NT2/D1 (cell line): ENCODE results near the gene PPP2R5C.

Experiments
- DNase-seq: peaks from one replicate; pipeline ENCODE4 v3.0.0-alpha.2; 2011; ENCODE audit warnings: low read depth, low spot score
- H3K27me3 ChIP-seq: 2 replicates; pipeline ENCODE4 v1.6.0; 2011; ENCODE audit warnings: mild to moderate bottlenecking; ENCODE audit not compliant: insufficient read length, insufficient read depth
- H3K36me3 ChIP-seq: 2 replicates; pipeline ENCODE4 v1.6.1; 2011; ENCODE audit warnings: mild to moderate bottlenecking, low read length, mixed read lengths; ENCODE audit not compliant: insufficient read depth, insufficient read length
- H3K4me1 ChIP-seq: 2 replicates; pipeline ENCODE4 v1.5.1; 2011; ENCODE audit not compliant: insufficient read depth, insufficient read length
- H3K4me3 ChIP-seq: 2 replicates; pipeline ENCODE4 v1.5.1; 2011; ENCODE audit warnings: low read depth; ENCODE audit not compliant: insufficient read length
- H3K9ac ChIP-seq: 2 replicates; pipeline ENCODE4 v1.6.0; 2011; ENCODE audit warnings: low read depth; ENCODE audit not compliant: insufficient read length
- H3K9me3 ChIP-seq: 2 replicates; pipeline ENCODE4 v1.5.1; 2011; ENCODE audit warnings: mild to moderate bottlenecking, low read length; ENCODE audit not compliant: insufficient read depth
- SUZ12 ChIP-seq: IDR thresholded peaks from 2 replicates; pipeline ENCODE4 v1.6.1; 2011; ENCODE audit not compliant: insufficient read length, insufficient read depth; ENCODE audit errors: extremely low read depth
- YY1 ChIP-seq: IDR thresholded peaks from 2 replicates; pipeline ENCODE4 v1.6.1; 2011; ENCODE audit not compliant: insufficient read length, insufficient read depth
- ZNF274 ChIP-seq: IDR thresholded peaks from 2 replicates; pipeline ENCODE4 v1.6.1; 2011; ENCODE audit warnings: mild to moderate bottlenecking, low read depth, low read length

Gene PPP2R5C

DNA sequence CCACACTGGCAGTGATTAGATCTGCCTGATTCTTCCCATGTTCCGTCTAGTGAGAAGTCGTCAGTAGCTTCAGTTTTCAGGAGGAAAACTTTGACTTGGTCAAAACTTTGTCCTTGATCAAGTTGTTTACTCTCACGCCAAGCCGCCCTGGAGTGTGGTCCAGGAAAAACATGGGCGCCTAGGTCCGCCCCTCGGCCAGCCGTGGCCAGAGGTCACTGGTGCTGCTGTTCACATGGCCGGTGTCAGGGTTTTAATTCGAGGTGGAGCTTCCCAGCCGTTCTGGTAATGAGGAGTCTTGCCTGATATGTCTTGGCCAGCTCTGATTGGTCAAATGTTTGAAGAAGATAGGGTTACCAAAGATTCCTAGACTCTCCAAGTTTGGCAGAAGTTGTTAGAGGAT lies 71.5 kb downstream of the PPP2R5C start:
- Histone ChIP-seq H3K4me3 (no peak overlapping the region), H3K27me3 (no peaks in the 10 kb centered on the region), H3K9ac (no peak overlapping the region), H3K4me1 (no peaks in the 10 kb centered on the region), H3K9me3 (no peaks in the 10 kb centered on the region), H3K36me3 (peaks cover 22% of the 10 kb centered on the region)
- DNase-seq, result no peak
- TF ChIP-seq YY1, result no peak
- TF ChIP-seq SUZ12, result no peak
- TF ChIP-seq ZNF274, result no peak

DNA sequence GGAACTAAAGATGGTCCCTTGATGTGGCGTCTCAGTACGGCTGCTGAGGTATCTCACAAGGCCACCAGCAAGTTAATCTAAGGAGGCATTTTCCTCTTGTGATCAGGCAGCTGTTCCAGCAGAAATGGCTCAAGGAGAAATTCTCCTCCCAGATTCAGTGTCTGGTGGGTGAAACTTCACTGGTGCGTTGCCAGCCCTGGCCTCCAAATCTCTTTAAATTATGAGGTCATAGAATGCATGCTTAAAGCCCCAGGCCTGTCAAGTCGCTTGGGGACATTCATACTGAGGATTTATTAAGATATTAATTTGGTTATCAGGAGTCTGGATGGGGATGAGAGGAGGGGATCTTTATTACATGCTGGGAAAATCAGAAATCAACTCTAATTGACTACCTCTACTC lies 72.9 kb downstream of the PPP2R5C start:
- H3K4me1 ChIP-seq, result no peaks in the 10 kb centered on the region
- peaks cover 20% of the 10 kb centered on the region for H3K36me3 ChIP-seq
- H3K4me3 ChIP-seq, result no peak overlapping the region
- DNase-seq, result no peak
- no peak overlapping the region for H3K9ac ChIP-seq
- H3K27me3 ChIP-seq, result no peaks in the 10 kb centered on the region
- no peak for TF ChIP-seq SUZ12
- H3K9me3 ChIP-seq, result no peaks in the 10 kb centered on the region

DNA sequence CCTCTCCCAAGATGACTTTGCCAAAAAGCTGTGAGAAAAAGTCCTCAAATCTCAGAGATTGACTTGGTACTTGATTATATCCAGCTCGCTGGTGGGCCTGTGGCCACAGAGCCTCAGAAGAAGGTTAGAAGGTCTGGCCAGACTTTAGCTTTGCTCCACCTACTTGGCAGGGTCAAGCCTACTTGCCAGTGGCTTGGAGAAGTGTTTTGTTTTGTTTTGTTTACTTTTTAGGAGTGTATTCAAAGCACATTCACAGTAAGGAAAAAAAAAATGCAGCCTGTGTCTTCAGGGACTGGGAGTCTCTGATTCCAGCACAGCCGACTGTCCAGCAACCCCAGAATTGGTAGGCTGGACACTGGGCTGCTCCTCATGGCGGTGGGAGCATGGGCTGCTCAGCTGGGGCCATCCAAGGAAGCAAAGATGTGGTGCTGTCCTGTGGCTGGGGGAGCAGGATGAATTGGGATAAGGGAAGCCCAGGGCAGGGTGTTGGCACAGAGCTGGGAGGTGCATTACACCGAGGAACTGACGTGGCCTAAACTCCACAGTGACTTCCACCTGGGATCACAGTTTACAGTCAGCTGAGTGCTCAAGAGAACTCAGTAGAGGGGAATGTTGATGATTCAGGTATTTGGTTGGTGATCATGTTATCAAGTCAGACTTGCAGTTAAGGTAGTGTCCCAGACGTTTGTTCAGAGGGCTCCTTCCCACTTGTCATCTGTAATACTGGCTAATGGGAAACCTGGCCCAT lies 73.5 kb downstream of the PPP2R5C start:
- Histone ChIP-seq H3K9me3 (no peaks in the 10 kb centered on the region), H3K9ac (no peak overlapping the region), H3K27me3 (no peaks in the 10 kb centered on the region), H3K4me1 (no peaks in the 10 kb centered on the region), H3K4me3 (no peak overlapping the region), H3K36me3 (peaks cover 18% of the 10 kb centered on the region)
- DNase-seq, result no peak
- TF ChIP-seq SUZ12 (no peak), YY1 (no peak), ZNF274 (no peak)

DNA sequence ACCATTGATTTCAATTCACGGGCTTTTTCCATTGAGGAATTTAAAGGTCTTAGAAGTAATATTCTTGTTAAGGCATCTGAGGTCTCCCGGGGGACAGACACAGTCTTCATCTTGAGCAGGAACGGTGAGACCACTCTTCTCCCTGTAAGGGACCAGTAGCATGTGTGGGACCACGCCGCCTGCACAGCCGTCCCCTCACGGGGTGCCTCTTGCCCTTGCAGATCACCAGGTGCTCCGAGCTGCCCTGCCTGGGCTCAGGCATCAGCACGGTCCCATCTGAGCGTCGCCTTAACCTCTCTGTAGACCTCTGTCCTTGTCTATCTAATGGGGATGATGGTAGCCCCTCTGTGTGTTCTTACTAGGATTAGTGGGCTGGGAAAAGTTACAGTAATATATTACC lies 74.1 kb downstream of the PPP2R5C start:
- TF ChIP-seq ZNF274 (no peak), YY1 (no peak), SUZ12 (no peak)
- Histone ChIP-seq H3K4me1 (no peaks in the 10 kb centered on the region), H3K36me3 (peaks cover 18% of the 10 kb centered on the region), H3K9ac (no peak overlapping the region), H3K9me3 (no peaks in the 10 kb centered on the region), H3K27me3 (no peaks in the 10 kb centered on the region), H3K4me3 (no peak overlapping the region)
- no peak for DNase-seq

DNA sequence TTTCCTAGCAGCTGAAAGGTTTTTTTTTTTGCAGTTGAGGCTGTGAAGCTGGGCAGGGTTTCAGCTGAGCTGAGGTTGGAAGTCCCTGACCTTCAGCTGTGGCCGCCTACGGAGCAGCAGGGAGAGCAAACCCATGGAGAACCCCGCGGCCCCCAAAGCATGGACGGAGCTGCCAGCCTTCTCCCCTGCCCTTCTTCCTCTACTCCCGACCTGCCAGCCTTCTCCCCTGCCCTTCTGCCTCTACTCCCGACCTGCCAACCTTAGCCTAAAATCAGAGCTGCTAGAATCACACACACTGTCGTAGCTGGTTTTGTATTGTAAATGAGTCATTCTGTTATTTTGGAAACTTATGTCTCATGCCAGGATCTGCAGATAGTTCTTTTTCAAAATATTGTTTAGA lies 74.6 kb downstream of the PPP2R5C start:
- Histone ChIP-seq H3K4me1 (no peaks in the 10 kb centered on the region), H3K4me3 (no peak overlapping the region), H3K36me3 (peaks cover 18% of the 10 kb centered on the region)

DNA sequence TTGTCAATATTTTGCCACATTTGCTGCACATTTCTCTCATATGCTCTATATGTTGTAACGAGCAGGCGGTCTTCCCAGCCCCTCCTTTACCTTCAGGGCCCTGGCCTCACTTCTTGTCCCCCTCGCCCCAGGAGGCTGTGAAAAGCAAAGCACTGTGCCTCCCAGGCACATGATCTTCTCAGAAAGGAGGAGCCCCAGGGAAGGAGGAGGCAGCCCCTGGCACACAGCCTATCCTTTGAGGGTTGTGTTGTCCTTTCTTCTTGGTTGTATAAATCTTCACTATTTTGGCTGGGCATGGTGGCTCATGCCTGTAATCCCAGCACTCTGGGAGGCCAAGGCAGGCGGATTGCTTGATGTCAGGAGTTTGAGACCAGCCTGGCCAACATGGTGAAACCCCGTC lies 77.0 kb downstream of the PPP2R5C start:
- H3K9ac ChIP-seq, result no peak overlapping the region
- no peaks in the 10 kb centered on the region for H3K4me1 ChIP-seq

More for the DNA sequence above, 74.6 kb downstream of the PPP2R5C start:
- no peaks in the 10 kb centered on the region for H3K27me3 ChIP-seq
- H3K9me3 ChIP-seq, result no peaks in the 10 kb centered on the region
- DNase-seq, result no peak
- no peak for TF ChIP-seq ZNF274
- no peak for TF ChIP-seq YY1
- no peak for TF ChIP-seq SUZ12
- no peak overlapping the region for H3K9ac ChIP-seq

DNA sequence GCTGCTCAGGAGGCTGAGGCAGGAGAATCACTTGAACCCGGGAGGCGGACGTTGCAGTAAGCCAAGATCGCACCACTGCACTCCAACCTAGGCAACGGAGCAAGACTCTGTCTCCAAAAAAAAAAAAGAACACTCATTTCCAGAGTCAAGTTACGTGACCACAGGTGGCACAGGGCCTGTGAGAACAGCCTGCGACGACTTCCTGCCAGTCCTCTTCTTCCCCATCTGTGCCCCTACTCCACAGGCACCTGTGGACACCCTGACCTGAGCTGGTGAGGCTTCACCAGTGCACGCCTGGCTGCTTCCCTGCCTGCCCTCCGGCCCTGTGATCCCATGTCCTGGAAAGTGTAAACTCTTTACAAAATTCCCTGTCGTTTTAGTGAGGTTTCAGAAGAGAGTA lies 77.7 kb downstream of the PPP2R5C start:
- Histone ChIP-seq H3K9me3 (no peaks in the 10 kb centered on the region), H3K27me3 (no peaks in the 10 kb centered on the region), H3K4me1 (no peaks in the 10 kb centered on the region), H3K4me3 (no peak overlapping the region), H3K36me3 (peaks cover 14% of the 10 kb centered on the region), H3K9ac (no peak overlapping the region)
- TF ChIP-seq YY1 (no peak), SUZ12 (no peak), ZNF274 (no peak)
- DNase-seq, result no peak

More for the DNA sequence above, 77.0 kb downstream of the PPP2R5C start:
- no peak for TF ChIP-seq ZNF274
- TF ChIP-seq YY1, result no peak
- TF ChIP-seq SUZ12, result no peak
- Histone ChIP-seq H3K36me3 (peaks cover 9% of the 10 kb centered on the region), H3K4me3 (no peak overlapping the region), H3K9me3 (no peaks in the 10 kb centered on the region), H3K27me3 (no peaks in the 10 kb centered on the region)
- no peak for DNase-seq

DNA sequence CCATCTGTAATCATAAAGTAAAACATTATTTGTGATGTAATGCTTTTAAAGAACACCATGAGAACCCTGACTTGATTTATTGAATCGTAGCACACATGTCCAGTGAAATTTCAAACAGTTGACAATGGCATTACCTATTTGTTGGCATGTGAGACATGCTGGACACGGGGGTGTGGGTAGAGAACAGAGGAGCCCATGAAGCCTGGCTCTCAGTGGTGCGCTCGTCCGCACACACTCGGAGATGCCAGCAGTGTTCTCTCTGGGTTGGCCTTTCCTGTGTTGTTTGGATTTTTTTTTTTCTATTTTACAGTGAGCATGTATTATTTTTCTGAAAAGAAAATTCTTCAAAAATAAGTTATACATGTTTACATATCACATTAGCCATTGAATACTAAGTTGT lies 78.2 kb downstream of the PPP2R5C start:
- no peak for DNase-seq
- H3K9ac ChIP-seq, result no peak overlapping the region
- H3K9me3 ChIP-seq, result no peaks in the 10 kb centered on the region
- no peaks in the 10 kb centered on the region for H3K27me3 ChIP-seq
- TF ChIP-seq SUZ12 (no peak), ZNF274 (no peak), YY1 (no peak)
- no peaks in the 10 kb centered on the region for H3K4me1 ChIP-seq
- H3K36me3 ChIP-seq, result peaks cover 16% of the 10 kb centered on the region
- H3K4me3 ChIP-seq, result no peak overlapping the region
